WTC11 (cell line): ENCODE results near the gene HSP90AB1. TPM values are rescaled to one million over a fixed set of nuclear protein-coding genes. Genes with fewer than 3 reads are reported as not detected.

Experiments used
- ATAC-seq: fragments of 200-7000 bp; cut with Tn5 transposase; 2 replicates; pipeline ENCODE4 v1.10.0; 2021; ENCODE audit warnings: mild to moderate bottlenecking, moderate library complexity
- CTCF ChIA-PET: fragments of 300-600 bp; sonication (Branson Sonifier 250); formaldehyde crosslinking; loops from one replicate; lab custom pipeline; 2021; ENCODE audit warnings: antibody characterized with exemption; lab: Charles Lee
- POLR2A ChIA-PET: fragments of 350-600 bp; sonication (Branson Sonifier 250); formaldehyde crosslinking; loops from one replicate; lab custom pipeline; 2021; ENCODE audit warnings: antibody characterized with exemption; lab: Charles Lee
- DNase-seq: peaks from one replicate; pipeline ENCODE4 v3.0.0; 2021; ENCODE audit warnings: low spot score
- H3K27ac Mint-ChIP-seq: 2 replicates; pipeline ENCODE4 v1.8.0; 2021; ENCODE audit warnings: mixed read lengths
- H3K27me3 Mint-ChIP-seq: 2 replicates; pipeline ENCODE4 v1.8.0; 2021; ENCODE audit warnings: low read depth, mild to moderate bottlenecking, moderate library complexity, mixed read lengths
- H3K36me3 Mint-ChIP-seq: 2 replicates; pipeline ENCODE4 v1.8.0; 2021; ENCODE audit warnings: mixed read lengths
- H3K4me1 Mint-ChIP-seq: 2 replicates; pipeline ENCODE4 v1.8.0; 2022; ENCODE audit warnings: mixed read lengths
- H3K4me3 Mint-ChIP-seq: 2 replicates; pipeline ENCODE4 v1.8.0; 2021; ENCODE audit warnings: mild to moderate bottlenecking, moderate library complexity, mixed read lengths
- H3K9me3 Mint-ChIP-seq: 2 replicates; pipeline ENCODE4 v1.8.0; 2021; ENCODE audit warnings: mixed read lengths
- AFF4 ChIP-seq: sonication (generic); formaldehyde crosslinking; IDR thresholded peaks from 2 replicates; pipeline ENCODE4 v1.8.1; 2023; ENCODE audit warnings: mild to moderate bottlenecking, missing genetic modification reagents, borderline replicate concordance
- ARID4B ChIP-seq: sonication (generic); formaldehyde crosslinking; IDR thresholded peaks from 2 replicates; pipeline ENCODE4 v1.8.0; 2023; ENCODE audit warnings: missing genetic modification reagents, mild to moderate bottlenecking, borderline replicate concordance
- CTCF ChIP-seq: fragments of 200-600 bp; IDR thresholded peaks from 2 replicates; pipeline ENCODE4 v1.8.0; 2022; ENCODE audit warnings: antibody characterized with exemption
- GABPB1 ChIP-seq: sonication (generic); formaldehyde crosslinking; IDR thresholded peaks from 2 replicates; pipeline ENCODE4 v1.8.1; 2023; ENCODE audit warnings: mild to moderate bottlenecking, missing genetic modification reagents
- JAZF1 ChIP-seq: fragments of 250-450 bp; sonication (Bioruptor Pico); IDR thresholded peaks from 2 replicates; pipeline ENCODE4 v1.9.0; 2021; ENCODE audit warnings: moderate library complexity, mild to moderate bottlenecking, inconsistent platforms
- MAX ChIP-seq: sonication (generic); formaldehyde crosslinking; IDR thresholded peaks from 2 replicates; pipeline ENCODE4 v1.8.0; 2022; ENCODE audit warnings: mild to moderate bottlenecking, missing genetic modification reagents
- NFE2L1 ChIP-seq: sonication (generic); formaldehyde crosslinking; IDR thresholded peaks from 2 replicates; pipeline ENCODE4 v1.8.1; 2023; ENCODE audit warnings: missing genetic modification reagents
- PRDM15 ChIP-seq: sonication (generic); formaldehyde crosslinking; IDR thresholded peaks from 2 replicates; pipeline ENCODE4 v1.8.0; 2022; ENCODE audit warnings: missing genetic modification reagents
- TEAD1 ChIP-seq: sonication (generic); formaldehyde crosslinking; IDR thresholded peaks from 2 replicates; pipeline ENCODE4 v1.8.0; 2022; ENCODE audit warnings: mild to moderate bottlenecking, missing genetic modification reagents
- ZNF232 ChIP-seq: sonication (generic); formaldehyde crosslinking; IDR thresholded peaks from 2 replicates; pipeline ENCODE4 v1.8.0; 2022; ENCODE audit warnings: mild to moderate bottlenecking, missing genetic modification reagents
- ZNF317 ChIP-seq: sonication (generic); formaldehyde crosslinking; IDR thresholded peaks from 2 replicates; pipeline ENCODE4 v1.8.1; 2023; ENCODE audit warnings: low read depth, mild to moderate bottlenecking, moderate library complexity, missing genetic modification reagents, borderline replicate concordance
- ZNF512 ChIP-seq: sonication (generic); formaldehyde crosslinking; IDR thresholded peaks from 2 replicates; pipeline ENCODE4 v1.8.1; 2022; ENCODE audit warnings: missing genetic modification reagents, borderline replicate concordance
- total RNA-seq: library from RNA; stranded (reverse); gene quantifications from 3 replicates; pipeline ENCODE4 v1.2.3, GENCODE V29; 2021

Gene HSP90AB1
- total RNA-seq, 1 experiment from 2014 or later: 2,171 TPM

- Mint-ChIP-seq H3K27me3 (peaks cover 23% of the 10 kb centered on the region), H3K4me3 (no peak overlapping the region), H3K36me3 (peaks cover 40% of the 10 kb centered on the region), H3K27ac (no peak overlapping the region)
- POLR2A ChIA-PET: no interaction called here
- no peak for TF ChIP-seq PRDM15 (CRISPR knock-in tag)
- TF ChIP-seq ZNF317 (CRISPR knock-in tag): no peak
- no peak for TF ChIP-seq ZNF512
- TF ChIP-seq CTCF: no peak
- TF ChIP-seq GABPB1 (CRISPR knock-in tag): no peak
- TF ChIP-seq MAX (CRISPR knock-in tag): no peak
- TF ChIP-seq JAZF1 (CRISPR knock-in tag): no peak
- no peak for TF ChIP-seq AFF4 (CRISPR knock-in tag)
- no peak for TF ChIP-seq ARID4B (CRISPR knock-in tag)
- TF ChIP-seq NFE2L1 (CRISPR knock-in tag): no peak
- no peak for TF ChIP-seq ZNF232 (CRISPR knock-in tag)
- no peak for TF ChIP-seq TEAD1 (CRISPR knock-in tag)
- TF ChIP-seq, all 79 proteins: peak for 0
- no peak for DNase-seq
- Mint-ChIP-seq H3K9me3 (no peaks in the 10 kb centered on the region), H3K4me1 (peaks cover 11% of the 10 kb centered on the region)
- no peak for ATAC-seq
- CTCF ChIA-PET: interaction anchor here (1.3 to 3.5 kb wide), 2 partner anchors 12 to 44 kb away, joined by 4 to 16 read pairs; partner anchors contain the start of gene AARS2
These were observed 53.5 kb downstream of the HSP90AB1 start for GRCh38 chr6:44300292-44300823.
